MG63 (cell line): ENCODE results near the gene TMEM254. TPM values are rescaled to one million over a fixed set of nuclear protein-coding genes. Genes with fewer than 3 reads are reported as not detected.
A peak's percentile ranks its signal among the peaks of the same experiment; 100 is the strongest.
"Not testable (repeated sequence)": the region's sequence is repeated elsewhere in the genome, so short reads cannot be mapped to it uniquely, and the experiment has no call there.

Source experiments
- DNase-seq: peaks from one replicate; pipeline ENCODE4 v3.0.0-alpha.2; 2020
- H3K27me3 ChIP-seq: fragments of 250-450 bp; sonication (Bioruptor Pico); 2 replicates; pipeline ENCODE4 v1.5.1; 2020; ENCODE audit warnings: mild to moderate bottlenecking, moderate library complexity
- H3K36me3 ChIP-seq: fragments of 250-450 bp; sonication (Bioruptor Pico); 2 replicates; pipeline ENCODE4 v1.5.1; 2020; ENCODE audit warnings: mild to moderate bottlenecking, moderate library complexity
- H3K4me3 ChIP-seq: fragments of 250-450 bp; sonication (Bioruptor Pico); 2 replicates; pipeline ENCODE4 v1.5.1; 2020; ENCODE audit warnings: mild to moderate bottlenecking, moderate library complexity
- H3K9me3 ChIP-seq: fragments of 250-450 bp; sonication (Bioruptor Pico); 2 replicates; pipeline ENCODE4 v1.5.1; 2020; ENCODE audit warnings: mild to moderate bottlenecking, moderate library complexity
- total RNA-seq: library from RNA; depleted of rRNA; stranded (reverse); fragments of >200 nt; shearing (Covaris generic); gene quantifications from 2 replicates; pipeline ENCODE4 v1.2.3, GENCODE V29; 2014; ENCODE audit warnings: low replicate concordance

Gene TMEM254
- total RNA-seq, 1 experiment from 2014 or later: 9.2 TPM

DNA sequence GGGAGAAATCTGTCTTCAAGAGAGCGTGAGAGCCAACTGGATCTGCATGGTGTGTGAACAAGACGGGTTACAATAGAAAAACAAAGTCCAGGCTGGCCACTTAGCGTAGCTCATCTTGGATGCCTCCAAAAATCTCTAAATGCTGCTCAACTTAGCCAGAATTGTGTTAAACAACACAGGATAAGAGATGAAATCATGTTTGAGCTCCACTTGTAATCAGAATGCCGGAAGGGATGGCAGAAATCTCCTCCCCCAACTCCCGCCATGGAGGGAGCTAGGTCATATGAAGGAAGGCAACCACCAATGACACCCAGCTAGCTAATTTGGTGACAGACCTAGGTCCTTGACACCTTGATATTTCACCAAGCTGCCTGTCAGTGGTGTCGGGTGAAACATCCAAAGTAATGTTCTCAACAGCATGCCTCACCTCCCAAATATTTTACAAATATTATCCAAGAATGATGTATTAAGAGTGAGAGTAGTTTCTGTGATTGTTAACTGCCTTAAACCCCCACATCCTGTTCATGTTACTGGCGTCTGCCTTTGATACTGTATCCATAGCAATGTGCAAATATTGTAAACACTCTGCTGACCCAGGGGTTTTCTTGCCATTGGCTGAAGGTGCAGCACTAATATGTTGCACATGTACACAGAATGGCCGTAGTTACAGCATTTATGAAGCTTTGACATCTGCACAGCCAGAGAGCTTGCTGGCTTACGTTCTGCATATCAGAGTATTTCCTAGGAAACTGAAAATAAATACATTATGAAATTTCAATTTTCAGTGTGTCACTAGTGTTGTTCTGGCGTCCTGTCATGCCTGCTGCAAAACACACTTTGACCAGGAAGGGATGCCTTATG is 25.8 kb downstream of the TMEM254 start:
- DNase-seq: peak; percentile 36
- Histone ChIP-seq H3K36me3 (no peaks in the 10 kb centered on the region), H3K27me3 (no peaks in the 10 kb centered on the region), H3K9me3 (peaks cover 5% of the 10 kb centered on the region), H3K4me3 (no peak overlapping the region)

DNA sequence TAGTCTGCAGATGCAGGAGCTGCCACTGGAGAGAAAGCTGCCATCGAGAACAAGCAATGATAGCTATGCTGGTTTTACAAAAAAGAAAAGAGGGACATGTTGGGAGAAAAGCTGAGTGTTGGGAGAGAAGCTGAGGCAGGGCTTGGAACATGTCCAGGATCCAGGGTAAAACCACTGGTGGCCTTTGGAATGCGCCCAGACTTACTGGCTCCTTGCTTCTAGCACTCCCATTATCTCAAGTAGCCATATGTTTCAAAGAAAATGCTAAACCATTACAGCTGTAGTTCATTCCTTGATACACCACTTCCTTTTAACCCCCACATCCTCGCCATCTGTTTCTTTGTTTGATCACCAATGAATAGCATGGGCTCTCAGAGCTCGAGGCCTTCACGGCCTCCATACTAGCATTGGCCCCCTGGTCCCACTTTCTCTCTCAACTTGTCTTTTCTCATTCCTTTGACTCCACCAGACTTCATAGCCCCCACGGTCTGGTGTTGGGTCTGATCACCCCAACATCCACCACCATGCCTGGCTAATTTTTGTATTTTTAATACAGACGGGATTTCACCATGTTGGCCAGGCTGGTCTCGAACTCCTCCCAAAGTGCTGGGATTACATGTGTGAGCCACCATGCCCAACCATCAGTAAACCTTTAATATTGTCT is 30.2 kb downstream of the TMEM254 start:
- Histone ChIP-seq H3K27me3 (no peaks in the 10 kb centered on the region), H3K4me3 (no peak overlapping the region), H3K36me3 (no peaks in the 10 kb centered on the region), H3K9me3 (peaks cover 5% of the 10 kb centered on the region)
- DNase-seq: no peak

DNA sequence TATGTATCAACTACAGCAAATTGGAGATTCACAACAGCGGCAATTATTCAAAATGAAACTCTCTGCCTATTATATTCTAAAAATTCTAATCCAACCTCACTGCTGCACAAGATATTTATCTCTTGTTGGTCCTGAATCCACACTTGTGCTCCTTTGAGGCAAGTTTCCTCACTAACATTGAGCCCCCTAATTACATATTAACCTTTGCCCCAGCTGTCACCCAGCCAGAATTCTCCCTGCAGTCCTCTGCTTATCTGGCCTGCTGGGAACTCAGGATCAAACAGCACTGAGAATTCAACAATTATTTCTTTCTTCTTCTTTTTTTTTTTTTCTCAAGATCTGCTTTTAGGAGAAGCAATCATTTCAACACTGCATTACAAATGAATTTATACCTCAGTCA is 32.5 kb downstream of the TMEM254 start:
- DNase-seq: no peak
- Histone ChIP-seq H3K36me3 (no peaks in the 10 kb centered on the region), H3K4me3 (no peak overlapping the region)

DNA sequence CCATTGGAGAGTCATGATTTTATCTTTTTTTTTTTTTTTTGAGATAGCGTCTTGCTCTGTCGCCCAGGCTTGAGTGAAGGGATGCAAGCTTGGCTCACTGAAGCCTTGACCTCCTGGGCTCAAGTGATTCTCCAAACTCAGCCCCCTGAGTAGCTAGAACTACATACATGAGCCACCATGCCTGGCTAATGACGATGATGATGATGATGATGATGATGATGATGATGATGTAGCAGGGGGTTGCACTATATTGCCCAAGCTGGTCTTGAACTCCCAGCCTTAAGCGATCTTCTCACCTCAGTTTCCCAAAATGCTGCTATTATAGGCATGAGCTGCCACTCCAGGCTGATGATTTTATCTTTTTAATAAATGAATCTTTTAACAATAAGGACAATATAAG is 40.2 kb downstream of the TMEM254 start:
- H3K36me3 ChIP-seq: no peaks in the 10 kb centered on the region
- H3K4me3 ChIP-seq: no peak overlapping the region
- H3K9me3 ChIP-seq: no peaks in the 10 kb centered on the region
- H3K27me3 ChIP-seq: no peaks in the 10 kb centered on the region
- DNase-seq: no peak

More for the DNA sequence above, 32.5 kb downstream of the TMEM254 start:
- Histone ChIP-seq H3K9me3 (peaks cover 5% of the 10 kb centered on the region), H3K27me3 (no peaks in the 10 kb centered on the region)

DNA sequence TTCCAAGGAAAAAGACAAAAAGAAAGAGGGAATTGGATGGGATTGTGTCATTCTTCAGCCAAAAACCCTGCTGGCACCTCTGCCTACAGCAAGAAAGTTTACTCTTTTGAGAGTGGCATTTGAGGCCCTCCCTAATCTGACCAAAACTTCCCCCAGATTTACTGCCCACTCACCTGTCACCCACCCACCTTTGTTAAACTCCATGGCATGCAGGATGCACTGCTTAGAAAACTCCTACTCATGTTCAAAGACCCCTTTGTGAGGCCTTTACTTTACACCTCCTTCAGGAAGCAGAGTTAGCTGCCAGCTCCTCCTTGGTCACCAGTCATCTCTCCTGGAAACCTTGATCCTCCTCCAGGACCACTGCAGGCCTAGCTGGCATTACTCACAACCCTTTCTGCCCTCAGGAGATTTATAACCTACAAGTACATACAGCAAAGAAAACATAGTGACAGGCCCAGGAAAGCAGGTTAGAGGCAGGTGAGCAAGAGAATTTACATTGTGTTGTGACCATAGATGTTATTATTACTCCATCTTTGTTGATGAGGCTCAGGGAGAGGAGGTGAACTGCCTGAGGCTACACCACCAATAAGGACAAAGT is 43.7 kb downstream of the TMEM254 start:
- DNase-seq: no peak
- Histone ChIP-seq H3K9me3 (no peaks in the 10 kb centered on the region), H3K27me3 (no peaks in the 10 kb centered on the region), H3K4me3 (no peak overlapping the region), H3K36me3 (no peaks in the 10 kb centered on the region)

DNA sequence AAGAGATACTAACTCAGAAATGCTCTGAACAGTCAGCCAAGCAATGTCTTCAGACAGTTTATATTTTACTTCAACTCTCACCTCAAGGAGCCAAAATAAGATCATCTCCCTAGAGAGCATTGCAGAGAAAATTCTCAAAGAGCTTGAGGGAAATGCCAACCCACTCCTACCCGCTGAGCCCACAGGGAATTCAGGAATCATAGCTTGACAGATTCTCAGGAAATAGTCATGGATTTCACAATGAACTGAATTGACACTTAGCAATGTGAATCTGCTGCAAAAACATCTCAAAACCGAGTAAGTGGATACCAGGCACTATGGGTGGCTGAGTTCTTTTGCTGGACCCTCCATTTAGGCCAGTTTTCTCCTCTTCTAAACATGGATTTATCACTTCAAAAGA is 44.3 kb downstream of the TMEM254 start:
- Histone ChIP-seq H3K4me3 (no peak overlapping the region), H3K9me3 (no peaks in the 10 kb centered on the region), H3K27me3 (no peaks in the 10 kb centered on the region), H3K36me3 (no peaks in the 10 kb centered on the region)
- no peak for DNase-seq

DNA sequence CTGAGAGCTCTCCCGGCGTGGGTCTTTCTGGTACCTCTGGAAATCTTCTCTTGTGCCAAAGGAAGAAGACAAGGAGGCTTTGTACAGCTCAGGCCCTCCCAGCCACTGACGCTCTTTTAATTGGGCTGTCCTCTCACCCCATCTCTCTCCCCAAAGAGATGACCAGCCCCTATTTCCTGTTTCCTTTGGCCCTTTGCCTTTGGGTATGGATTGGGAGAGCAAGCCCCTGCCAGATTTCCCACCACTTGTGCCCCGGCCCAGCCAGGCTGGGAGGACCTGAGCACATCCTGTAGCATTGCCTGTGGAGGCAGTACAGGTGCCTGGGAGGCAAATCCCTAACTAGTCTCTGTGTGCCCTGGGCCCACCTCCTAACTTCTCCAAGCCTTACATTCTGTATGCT is 48.4 kb downstream of the TMEM254 start:
- H3K9me3 ChIP-seq: no peaks in the 10 kb centered on the region
- H3K4me3 ChIP-seq: no peak overlapping the region
- peak; percentile 23 for DNase-seq
- H3K36me3 ChIP-seq: no peaks in the 10 kb centered on the region
- no peaks in the 10 kb centered on the region for H3K27me3 ChIP-seq

DNA sequence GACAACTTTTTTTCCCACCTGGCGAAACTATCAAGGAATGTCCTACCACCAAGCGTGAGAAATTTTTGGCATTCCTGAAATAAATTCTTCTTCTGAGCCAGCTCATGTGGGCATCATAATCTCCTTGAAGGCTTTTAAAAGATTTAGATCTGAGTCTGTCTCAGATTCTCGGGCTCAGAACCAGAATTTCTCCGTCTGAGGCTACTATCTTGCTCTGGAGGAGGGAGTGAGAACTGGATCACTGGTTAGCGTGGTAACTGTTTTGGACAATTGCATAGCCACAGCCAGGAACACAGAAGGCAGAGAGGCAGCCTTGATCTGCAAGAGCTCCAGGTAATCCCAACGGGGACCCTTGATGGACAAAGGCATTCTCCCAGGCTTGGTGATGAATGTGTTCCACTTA is 53.0 kb downstream of the TMEM254 start:
- H3K36me3 ChIP-seq: no peaks in the 10 kb centered on the region
- H3K9me3 ChIP-seq: no peaks in the 10 kb centered on the region
- no peak overlapping the region for H3K4me3 ChIP-seq
- DNase-seq: no peak
- H3K27me3 ChIP-seq: no peaks in the 10 kb centered on the region

DNA sequence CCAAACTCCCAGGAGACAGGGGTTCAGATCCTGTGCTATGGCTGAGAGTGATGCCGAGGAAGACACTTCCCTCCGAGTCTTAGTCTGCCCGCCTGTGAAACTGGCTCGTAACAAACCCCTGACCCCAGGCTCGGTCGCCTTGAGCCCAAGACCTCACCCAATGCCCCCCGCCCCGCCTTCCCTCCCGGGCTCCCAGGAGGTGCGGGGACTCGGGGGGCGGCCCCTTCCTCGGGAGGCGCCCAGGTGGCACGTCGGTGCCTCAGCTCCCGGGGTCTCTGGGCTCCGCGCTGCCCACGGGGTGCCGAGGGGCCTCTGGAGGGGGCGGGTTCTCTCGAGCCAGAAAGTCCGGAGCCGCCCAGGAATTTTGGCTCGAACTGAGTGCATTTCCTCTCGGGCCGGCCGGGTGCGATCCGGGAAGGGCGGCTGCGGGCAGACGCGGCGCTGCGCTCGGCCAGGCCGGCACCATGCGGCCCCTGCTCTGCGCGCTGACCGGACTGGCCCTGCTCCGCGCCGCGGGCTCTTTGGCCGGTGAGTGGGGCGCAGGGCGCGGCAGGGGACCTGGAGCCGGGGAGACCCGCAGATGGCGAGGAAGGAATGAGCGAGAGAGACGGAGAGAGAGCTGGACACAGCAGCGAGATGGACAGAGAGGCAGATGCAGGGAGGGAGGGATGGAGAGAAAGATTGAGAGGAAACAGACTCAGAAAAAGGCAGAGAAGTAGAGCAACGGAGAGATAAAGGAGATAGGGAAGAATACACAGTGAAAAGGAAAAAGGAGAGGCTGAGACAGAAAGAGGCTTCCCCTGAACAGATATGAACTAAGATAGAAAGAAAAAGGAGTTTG is 54.1 kb downstream of the TMEM254 start, which contains the start of gene PLAC9:
TSS of gene PLAC9 (plus strand) at position 432 of the 841 bp plus-strand sequence. CDS start at position 465, 33 bp downstream.
- DNase-seq: peak; percentile 54
- H3K36me3 ChIP-seq: no peaks in the 10 kb centered on the region
- no peaks in the 10 kb centered on the region for H3K27me3 ChIP-seq
- H3K4me3 ChIP-seq: peak within 1 kb of the TSS; percentile 47
- H3K9me3 ChIP-seq: no peaks in the 10 kb centered on the region

DNA sequence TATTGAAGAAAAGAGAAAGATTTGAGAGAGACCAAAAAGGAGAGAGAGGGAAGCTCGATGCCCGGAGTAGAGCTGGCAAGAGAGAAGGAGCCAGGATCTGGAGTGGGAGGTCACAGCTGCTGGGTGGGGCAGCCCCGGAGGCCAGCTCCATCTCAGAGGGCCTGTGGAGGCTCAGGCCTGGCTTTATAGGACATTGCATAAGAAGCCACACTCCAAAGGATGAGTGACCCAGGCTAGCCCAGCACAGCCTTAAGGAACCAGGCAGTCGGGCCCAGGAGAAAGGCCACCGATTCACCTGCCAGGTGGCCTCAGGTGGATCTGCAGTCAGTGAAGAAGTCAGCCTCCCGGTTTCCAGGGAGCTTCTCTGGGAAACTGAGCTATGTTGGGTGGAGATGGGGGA is 54.7 kb downstream of the TMEM254 start:
- no peaks in the 10 kb centered on the region for H3K36me3 ChIP-seq
- H3K4me3 ChIP-seq: peak overlapping the region; percentile 47
- H3K27me3 ChIP-seq: no peaks in the 10 kb centered on the region
- peak; percentile 49 for DNase-seq
- H3K9me3 ChIP-seq: no peaks in the 10 kb centered on the region

DNA sequence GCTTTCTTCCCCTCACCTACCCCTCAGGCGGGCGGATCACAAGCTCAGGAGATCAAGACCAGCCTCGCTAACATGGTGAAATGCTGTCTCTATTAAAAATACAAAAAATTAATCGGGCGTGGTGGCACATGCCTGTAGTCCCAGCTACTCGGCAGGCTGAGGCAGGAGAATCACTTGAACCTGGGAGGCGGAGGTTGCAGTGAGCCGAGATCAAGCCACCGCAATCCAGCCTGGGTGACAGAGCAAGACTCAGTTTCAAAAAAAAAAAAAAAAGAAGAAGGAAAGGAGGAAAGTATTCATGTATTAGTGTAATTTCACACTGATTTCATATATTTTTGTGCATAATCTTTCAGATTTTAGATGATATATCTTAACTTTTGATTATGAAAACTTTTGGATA is 55.2 kb downstream of the TMEM254 start:
- not testable (repeated sequence) for H3K4me3 ChIP-seq, H3K9me3 ChIP-seq, DNase-seq, H3K27me3 ChIP-seq, H3K36me3 ChIP-seq

DNA sequence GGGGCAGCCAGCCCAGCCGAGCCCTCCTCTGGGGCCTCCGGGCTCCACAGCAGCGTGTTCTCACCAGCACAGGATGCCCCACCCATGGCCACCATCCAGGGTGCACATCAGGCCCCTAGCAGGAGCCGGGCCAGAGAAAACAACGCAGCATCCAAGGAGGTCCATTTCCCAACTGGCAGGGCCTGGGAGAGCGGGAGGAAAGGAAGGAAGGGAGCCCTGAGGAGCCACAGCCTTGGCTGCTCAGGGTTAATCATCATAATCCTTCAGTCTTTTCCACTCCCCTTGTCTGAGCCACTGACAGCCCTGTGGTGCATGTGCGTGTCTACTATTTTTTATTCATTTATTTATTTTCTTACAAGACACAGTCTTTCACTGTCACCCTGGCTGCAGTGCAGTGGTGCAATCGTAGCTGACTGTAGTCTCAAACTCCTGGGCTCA is 57.7 kb downstream of the TMEM254 start:
- H3K27me3 ChIP-seq: no peaks in the 10 kb centered on the region
- no peaks in the 10 kb centered on the region for H3K9me3 ChIP-seq
- H3K4me3 ChIP-seq: no peak overlapping the region
- peak; percentile 99 for DNase-seq
- no peaks in the 10 kb centered on the region for H3K36me3 ChIP-seq

DNA sequence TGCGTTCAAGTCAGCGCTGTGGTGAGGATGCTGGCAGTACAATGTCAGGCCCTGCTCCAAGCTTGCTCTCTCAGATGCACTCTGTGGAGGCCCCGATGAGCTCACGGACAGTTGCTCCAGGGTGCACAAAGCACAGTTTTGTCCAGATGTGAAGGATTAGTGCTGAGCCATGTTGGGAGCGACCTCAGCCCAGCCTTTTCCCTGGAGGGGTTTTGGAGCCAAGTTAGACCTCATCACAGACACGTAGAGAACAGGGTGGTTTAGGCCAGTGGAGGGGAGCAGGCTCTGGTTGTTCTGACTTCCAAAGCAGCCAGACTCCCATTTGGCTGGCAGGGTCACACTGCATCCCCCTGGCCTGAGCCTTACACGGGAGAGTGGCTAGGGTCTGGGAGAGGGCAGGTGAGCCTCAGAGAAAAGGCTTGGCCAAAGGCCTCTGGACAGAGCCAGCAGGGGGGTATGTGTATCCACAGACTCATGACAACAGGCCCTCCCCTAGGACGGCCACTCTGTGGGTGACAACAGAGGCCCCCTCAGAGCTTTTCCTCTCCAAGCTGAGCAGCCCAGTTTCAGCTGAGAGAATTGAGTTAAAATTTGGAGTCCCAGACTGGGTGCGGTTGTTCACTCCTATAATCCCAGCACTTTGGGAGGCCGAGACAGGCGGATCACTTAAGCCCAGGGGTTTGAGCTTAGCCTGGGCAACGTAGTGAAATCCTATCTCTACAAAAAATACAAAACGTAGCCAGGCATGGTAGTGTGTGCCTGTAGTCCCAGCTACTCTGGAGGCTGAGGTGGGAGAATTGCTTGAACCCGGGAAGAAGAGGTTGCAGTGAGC is 58.8 kb downstream of the TMEM254 start:
- no peaks in the 10 kb centered on the region for H3K27me3 ChIP-seq
- DNase-seq: peak; percentile 93
- no peak overlapping the region for H3K4me3 ChIP-seq
- no peaks in the 10 kb centered on the region for H3K36me3 ChIP-seq
- H3K9me3 ChIP-seq: no peaks in the 10 kb centered on the region

DNA sequence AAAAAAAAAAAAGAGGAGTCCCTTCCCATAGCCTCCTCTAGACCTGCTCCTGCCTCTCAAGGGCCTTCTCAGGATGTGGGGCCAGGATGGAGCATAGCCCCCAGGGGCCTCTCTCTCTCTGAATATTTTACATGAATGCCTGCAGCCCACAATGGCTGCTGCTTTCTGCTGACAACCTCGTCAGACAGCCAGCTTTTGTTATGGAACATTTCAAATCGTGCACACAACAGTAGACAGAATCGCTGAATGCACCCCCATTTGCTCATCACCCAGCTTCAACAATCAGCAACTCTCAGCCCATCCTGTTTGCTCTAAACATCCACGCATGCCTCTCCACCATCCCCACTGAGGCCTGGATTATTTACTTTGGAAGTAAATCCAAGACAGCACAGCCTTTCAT is 59.5 kb downstream of the TMEM254 start:
- no peak overlapping the region for H3K4me3 ChIP-seq
- H3K36me3 ChIP-seq: no peaks in the 10 kb centered on the region
- DNase-seq: no peak
- no peaks in the 10 kb centered on the region for H3K27me3 ChIP-seq
- no peaks in the 10 kb centered on the region for H3K9me3 ChIP-seq

DNA sequence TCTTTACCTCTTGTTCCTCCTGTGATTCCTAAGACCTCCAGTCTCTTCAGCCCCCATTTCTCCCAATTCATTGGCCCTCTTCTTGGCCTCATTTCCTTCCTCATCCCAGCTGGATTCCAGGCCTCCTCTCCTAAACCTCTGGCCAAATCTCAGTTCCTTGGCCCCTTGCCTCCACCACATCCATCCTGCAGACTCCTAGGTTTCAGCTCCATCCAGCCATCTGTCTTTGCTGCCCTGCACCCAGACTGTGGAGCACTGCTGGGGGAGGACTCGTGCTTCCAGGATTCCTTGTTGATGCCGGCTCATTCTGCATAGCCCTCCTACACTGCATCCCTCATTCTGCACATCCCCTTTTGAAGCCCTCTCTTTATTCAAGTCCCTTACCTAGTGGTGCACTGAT is 60.8 kb downstream of the TMEM254 start:
- Histone ChIP-seq H3K27me3 (no peaks in the 10 kb centered on the region), H3K36me3 (no peaks in the 10 kb centered on the region), H3K4me3 (no peak overlapping the region), H3K9me3 (no peaks in the 10 kb centered on the region)
- no peak for DNase-seq

DNA sequence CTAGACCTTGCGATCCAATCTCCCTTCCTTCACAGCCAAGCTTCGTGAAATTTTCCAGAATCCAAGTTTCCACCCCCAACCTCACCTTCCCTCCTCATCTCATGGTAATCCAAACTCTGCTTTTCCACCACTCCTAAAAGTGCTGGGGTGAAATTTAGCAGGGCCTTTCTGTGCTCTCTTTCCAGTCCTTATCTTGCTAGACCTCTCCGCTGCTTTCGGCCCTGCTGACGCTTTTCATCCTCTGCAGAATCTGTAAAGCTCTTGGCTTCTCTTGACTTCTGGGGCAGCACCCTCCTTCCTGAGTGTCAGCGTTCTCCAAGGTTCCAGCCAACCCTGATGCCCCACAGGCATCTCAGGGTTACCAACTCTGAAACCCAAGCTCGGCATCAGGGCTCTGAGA is 61.8 kb downstream of the TMEM254 start:
- H3K9me3 ChIP-seq: no peaks in the 10 kb centered on the region
- no peak for DNase-seq
- H3K4me3 ChIP-seq: no peak overlapping the region
- no peaks in the 10 kb centered on the region for H3K36me3 ChIP-seq
- H3K27me3 ChIP-seq: no peaks in the 10 kb centered on the region
